Measurements from ENCODE around the gene EXD3. TPM values are rescaled to one million over a fixed set of nuclear protein-coding genes. Genes with fewer than 3 reads are reported as not detected.

EXD3 gene
- total RNA-seq, 1 donor from 2014 or later, result 19.5 TPM

- no peak for DNase-seq (ENCODE audit: extremely low spot score, unreplicated experiment)
- Mint-ChIP-seq H3K4me1 (ENCODE audit: unreplicated experiment) (peaks cover 6% of the 10 kb centered on the region), H3K36me3 (no peaks in the 10 kb centered on the region), H3K4me3 (no peak overlapping the region), H3K9me3 (no peaks in the 10 kb centered on the region), H3K27me3 (no peaks in the 10 kb centered on the region), H3K27ac (no peak overlapping the region)
- TF ChIP-seq, protein P1, sequence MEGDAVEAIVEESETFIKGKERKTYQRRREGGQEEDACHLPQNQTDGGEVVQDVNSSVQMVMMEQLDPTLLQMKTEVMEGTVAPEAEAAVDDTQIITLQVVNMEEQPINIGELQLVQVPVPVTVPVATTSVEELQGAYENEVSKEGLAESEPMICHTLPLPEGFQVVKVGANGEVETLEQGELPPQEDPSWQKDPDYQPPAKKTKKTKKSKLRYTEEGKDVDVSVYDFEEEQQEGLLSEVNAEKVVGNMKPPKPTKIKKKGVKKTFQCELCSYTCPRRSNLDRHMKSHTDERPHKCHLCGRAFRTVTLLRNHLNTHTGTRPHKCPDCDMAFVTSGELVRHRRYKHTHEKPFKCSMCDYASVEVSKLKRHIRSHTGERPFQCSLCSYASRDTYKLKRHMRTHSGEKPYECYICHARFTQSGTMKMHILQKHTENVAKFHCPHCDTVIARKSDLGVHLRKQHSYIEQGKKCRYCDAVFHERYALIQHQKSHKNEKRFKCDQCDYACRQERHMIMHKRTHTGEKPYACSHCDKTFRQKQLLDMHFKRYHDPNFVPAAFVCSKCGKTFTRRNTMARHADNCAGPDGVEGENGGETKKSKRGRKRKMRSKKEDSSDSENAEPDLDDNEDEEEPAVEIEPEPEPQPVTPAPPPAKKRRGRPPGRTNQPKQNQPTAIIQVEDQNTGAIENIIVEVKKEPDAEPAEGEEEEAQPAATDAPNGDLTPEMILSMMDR (conservative IDR thresholded peaks at IDR 0.05), result no peak
These were observed 6.6 kb upstream of the EXD3 start for GRCh38 chr9:137429546-137429890.

DNA sequence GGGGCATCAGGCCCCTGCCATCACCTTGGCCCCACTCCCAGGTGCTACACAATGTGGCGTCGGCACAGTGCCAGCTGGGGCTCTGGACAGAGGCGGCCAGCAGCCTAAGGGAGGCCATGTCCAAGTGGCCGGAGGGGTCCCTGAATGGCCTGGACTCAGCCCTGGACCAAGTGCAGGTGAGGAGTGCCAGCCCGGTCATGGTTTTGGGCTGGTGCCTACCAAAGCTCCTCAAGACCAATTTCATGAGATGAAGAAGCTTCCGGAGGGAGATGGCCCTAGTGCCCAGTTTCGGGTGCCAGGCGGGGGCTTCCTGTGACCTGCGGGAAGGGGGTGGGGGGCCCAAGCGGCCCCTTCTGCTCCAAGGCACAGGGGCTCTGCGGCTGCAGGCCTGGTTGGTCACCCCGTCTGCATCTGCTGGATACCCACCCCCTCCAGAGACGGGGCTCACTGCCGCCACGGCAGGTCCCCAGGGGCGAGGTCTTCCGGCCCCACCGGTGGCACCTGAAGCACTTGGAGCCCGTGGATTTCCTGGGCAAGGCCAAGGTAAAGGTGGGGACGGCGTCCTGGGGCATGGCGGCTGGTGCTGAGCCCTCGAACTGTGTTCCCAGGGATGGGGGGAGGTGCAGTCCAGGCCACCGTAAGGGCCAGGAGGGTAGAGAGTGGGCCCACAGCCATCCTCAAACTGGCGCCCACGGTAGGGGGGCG, 6.0 kb upstream of the EXD3 start:
- TF ChIP-seq, protein P1 (conservative IDR thresholded peaks at IDR 0.05), result no peak
- no peaks in the 10 kb centered on the region for H3K36me3 Mint-ChIP-seq
- no peaks in the 10 kb centered on the region for H3K27me3 Mint-ChIP-seq
- H3K4me1 Mint-ChIP-seq (ENCODE audit: unreplicated experiment), result peaks cover 8% of the 10 kb centered on the region
- no peaks in the 10 kb centered on the region for H3K9me3 Mint-ChIP-seq
- no peak for DNase-seq (ENCODE audit: extremely low spot score, unreplicated experiment)
- H3K27ac Mint-ChIP-seq, result no peak overlapping the region
- no peak overlapping the region for H3K4me3 Mint-ChIP-seq

GRCh38 chr9:137428311-137428630, 5.3 kb upstream of the EXD3 start:
- Mint-ChIP-seq H3K4me3 (no peak overlapping the region), H3K9me3 (no peaks in the 10 kb centered on the region), H3K4me1 (ENCODE audit: unreplicated experiment) (peaks cover 8% of the 10 kb centered on the region), H3K27me3 (no peaks in the 10 kb centered on the region), H3K36me3 (no peaks in the 10 kb centered on the region), H3K27ac (no peak overlapping the region)
- TF ChIP-seq, protein P1 (conservative IDR thresholded peaks at IDR 0.05), result no peak
- no peak for DNase-seq (ENCODE audit: extremely low spot score, unreplicated experiment)

- H3K4me1 Mint-ChIP-seq (ENCODE audit: unreplicated experiment), result peaks cover 8% of the 10 kb centered on the region
- no peaks in the 10 kb centered on the region for H3K9me3 Mint-ChIP-seq
- no peaks in the 10 kb centered on the region for H3K36me3 Mint-ChIP-seq
- no peaks in the 10 kb centered on the region for H3K27me3 Mint-ChIP-seq
- no peak for DNase-seq (ENCODE audit: extremely low spot score, unreplicated experiment)
- TF ChIP-seq, protein P1 (conservative IDR thresholded peaks at IDR 0.05), result no peak
- H3K4me3 Mint-ChIP-seq, result no peak overlapping the region
- H3K27ac Mint-ChIP-seq, result no peak overlapping the region
These were observed 4.7 kb upstream of the EXD3 start for GRCh38 chr9:137427454-137428310.

DNA sequence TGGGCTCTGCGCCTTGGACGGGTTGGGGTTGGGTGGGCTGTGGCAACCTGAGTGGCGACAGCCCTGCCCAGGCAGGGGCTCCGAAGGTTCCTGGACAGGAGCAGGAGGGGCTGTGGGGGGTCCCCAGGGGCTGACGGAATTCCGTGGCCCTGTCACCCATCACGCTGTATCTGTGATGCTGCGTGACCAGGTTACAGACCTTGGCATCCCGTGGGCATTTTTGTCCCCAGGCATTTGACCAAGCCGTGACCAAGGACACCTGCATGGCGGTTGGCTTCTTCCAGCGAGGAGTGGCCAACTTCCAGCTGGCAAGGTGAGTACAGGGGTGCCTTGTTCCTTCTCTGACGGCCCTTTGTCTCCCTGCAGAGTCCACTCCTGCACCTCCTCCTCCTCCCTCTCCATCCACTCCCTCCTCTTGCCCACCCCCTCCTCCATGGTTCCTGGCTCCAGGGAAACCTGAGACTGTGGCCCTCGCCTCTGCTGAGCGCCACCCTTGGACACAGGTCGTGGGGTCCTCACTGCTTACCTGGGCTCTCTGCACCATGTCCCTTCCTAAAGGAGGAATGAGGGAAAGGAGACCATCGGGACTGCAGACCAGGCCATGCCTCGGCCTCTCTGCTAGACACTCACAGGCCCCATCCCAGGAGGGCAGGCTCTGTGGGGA, 3.2 kb upstream of the EXD3 start:
- H3K9me3 Mint-ChIP-seq, result no peaks in the 10 kb centered on the region
- no peaks in the 10 kb centered on the region for H3K36me3 Mint-ChIP-seq
- H3K4me3 Mint-ChIP-seq, result no peak overlapping the region
- DNase-seq (ENCODE audit: extremely low spot score, unreplicated experiment), result no peak
- H3K4me1 Mint-ChIP-seq (ENCODE audit: unreplicated experiment), result peaks cover 15% of the 10 kb centered on the region
- TF ChIP-seq, protein P1 (conservative IDR thresholded peaks at IDR 0.05), result no peak
- H3K27me3 Mint-ChIP-seq, result no peaks in the 10 kb centered on the region
- no peak overlapping the region for H3K27ac Mint-ChIP-seq
